T-helper 2 cell treated with Interferon-gamma antibody and Interleukin-4, amounts not matched to agents 100 ng/mL and 5 ng/mL, for 36 hours (primary cell): Measurements from ENCODE around the gene CLASP1. TPM values are rescaled to one million over a fixed set of nuclear protein-coding genes. Genes with fewer than 3 reads are reported as not detected.

Experiments used
- intact Hi-C: fragments of 100-400 bp; cut with micrococcal nuclease; formaldehyde crosslinking; loops from one replicate; pipeline ENCODE4 v1.15.1; 2023
- total RNA-seq: library from RNA; stranded (reverse); gene quantifications from 2 replicates; pipeline ENCODE4 v1.2.3, GENCODE V29; 2022

Gene CLASP1
- total RNA-seq, 1 donor from 2014 or later = 54.7 TPM

DNA sequence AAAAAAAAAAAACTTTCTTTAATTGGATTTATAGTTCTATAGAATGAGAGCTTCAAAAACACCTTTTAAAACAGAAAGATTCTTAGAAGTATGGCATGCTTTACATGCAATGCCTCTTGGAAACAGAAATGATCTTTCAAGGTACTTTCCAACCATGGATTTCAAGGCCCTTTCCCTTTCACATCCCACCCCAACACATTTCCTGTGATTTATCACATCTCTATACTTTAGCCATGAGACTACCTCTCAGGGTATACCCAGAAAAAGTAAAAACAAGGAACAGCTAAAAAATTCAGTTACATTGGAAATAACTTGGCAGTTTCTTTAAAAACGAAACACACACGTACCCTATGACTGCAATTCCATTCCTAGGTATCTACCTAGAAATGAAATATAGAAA lies 103.3 kb downstream of the CLASP1 start:
- intact Hi-C loops = no loop called here

- intact Hi-C loops = no loop called here
Observed at GRCh38 chr2:121545257-121545656, 104.0 kb downstream of the CLASP1 start.

DNA sequence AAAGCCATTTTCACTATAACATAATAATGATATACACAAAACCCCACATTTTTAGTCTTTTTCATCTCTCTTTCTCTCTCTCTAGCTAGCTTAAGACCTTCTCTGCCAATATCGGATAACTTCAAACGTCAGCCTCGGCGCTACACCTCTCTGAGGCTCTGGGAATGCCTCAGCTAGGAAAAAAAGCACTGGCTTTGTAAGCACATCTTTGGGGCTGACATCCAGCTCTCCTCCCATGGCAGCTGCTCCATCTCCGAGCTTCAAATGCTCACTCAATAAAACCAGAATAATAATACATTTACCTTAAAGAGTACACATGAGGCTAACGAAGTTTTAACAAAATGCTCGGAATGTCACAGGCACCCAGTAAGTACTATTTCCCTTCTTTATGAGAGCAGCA lies 107.8 kb downstream of the CLASP1 start:
- intact Hi-C loops = no loop called here

GRCh38 chr2:121539750-121540469 lies 109.4 kb downstream of the CLASP1 start:
- intact Hi-C loops = no loop called here

DNA sequence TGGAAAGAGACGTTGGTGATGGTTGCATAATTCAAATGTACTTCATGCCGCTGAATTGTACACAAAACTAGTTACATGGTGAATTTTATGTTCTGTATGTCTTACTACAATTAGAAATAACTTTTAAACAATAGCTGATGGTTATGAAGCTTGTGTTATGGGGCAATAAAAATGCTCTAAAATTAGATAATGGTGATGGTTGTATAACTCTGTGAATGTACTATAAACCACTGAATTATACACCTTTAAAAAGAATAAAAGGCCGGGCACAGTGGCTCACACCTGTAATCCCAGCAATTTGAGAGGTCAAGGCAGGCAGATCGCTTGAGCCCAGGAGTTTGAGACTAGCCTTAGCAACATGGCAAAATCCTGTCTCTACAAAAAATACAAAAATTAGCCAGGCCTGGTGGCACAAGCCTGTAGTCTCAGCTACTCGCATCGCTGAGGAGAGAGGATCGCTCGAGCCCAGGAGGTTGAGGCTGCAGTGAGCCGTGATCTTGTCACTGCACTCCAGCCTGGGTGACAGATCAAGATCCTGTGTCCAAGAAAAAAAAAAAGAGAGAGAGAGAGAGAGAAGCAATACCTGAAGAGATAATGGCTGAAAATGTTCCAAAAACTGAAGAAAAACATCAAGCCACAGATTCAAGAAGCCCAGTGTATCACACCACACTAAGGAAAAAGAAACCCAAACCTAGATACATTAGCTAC lies 112.3 kb downstream of the CLASP1 start:
- intact Hi-C loops = no loop called here

- intact Hi-C loops = no loop called here
Observed at GRCh38 chr2:121536347-121536746, 112.9 kb downstream of the CLASP1 start.

DNA sequence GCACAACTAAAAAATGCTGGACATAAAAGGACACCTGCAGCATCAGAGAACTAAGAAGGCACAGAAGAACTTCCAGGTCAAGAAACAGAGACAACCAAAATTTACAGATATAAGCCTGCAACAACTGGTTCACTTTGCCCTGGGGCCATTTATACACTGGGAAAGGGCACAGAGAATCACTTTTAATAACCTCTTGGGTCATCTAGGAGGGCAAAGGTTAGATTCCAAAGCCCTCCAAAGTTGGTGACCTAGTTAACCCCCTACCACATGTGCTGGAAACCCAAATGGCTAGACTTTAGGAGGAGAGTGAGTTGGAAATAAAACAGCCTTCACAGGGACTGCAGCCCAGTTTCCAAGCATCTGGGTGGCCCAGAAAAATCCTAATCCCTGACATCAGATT lies 115.3 kb downstream of the CLASP1 start:
- intact Hi-C loops = loop anchor here (5.0 kb wide), 1 partner anchor 443 kb away; no protein-coding TSS in a partner anchor

GRCh38 chr2:121532894-121533293 lies 116.4 kb downstream of the CLASP1 start:
- intact Hi-C loops = loop anchor here (5.0 kb wide), 1 partner anchor 444 kb away; no protein-coding TSS in a partner anchor

GRCh38 chr2:121532347-121532766 lies 116.9 kb downstream of the CLASP1 start:
- intact Hi-C loops = loop anchor here (5.0 kb wide), 1 partner anchor 445 kb away; no protein-coding TSS in a partner anchor

DNA sequence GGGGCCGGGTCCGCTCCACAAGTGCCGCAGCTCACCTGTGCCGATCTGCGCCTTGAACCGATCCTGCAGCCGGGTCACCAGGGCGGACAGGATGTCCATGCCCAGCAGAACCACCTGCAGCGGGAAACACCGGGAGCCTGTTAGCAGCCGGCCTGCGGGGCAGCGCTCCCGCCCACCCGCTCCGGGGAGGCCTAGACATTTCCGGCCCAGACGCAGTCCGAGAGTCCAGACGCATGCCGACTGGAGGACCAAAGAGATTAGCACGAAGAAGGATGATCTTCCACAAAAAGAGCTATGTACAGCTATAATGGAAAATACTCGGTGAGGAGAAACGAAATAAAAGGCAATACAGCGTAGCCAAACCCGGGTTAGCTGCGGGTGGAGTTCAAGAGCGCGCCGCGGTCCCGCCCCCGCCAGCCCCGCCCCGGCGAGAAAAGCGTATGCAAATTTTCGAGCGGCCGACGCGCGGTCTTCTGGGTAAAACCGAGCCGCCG lies 119.0 kb downstream of the CLASP1 start:
- intact Hi-C loops = loop anchor here (1.0 to 5.0 kb wide), 6 partner anchors 119 to 447 kb away; partner anchors contain the start of genes CLASP1 and NIFK

- intact Hi-C loops = loop anchor here (1.0 to 5.0 kb wide), 6 partner anchors 120 to 448 kb away; partner anchors contain the start of genes CLASP1 and NIFK
Observed at GRCh38 chr2:121529439-121530211, 119.6 kb downstream of the CLASP1 start.

GRCh38 chr2:121527009-121527682 lies 122.1 kb downstream of the CLASP1 start:
- intact Hi-C loops = no loop called here

- intact Hi-C loops = no loop called here
Observed at GRCh38 chr2:121524685-121525425, 124.4 kb downstream of the CLASP1 start.

DNA sequence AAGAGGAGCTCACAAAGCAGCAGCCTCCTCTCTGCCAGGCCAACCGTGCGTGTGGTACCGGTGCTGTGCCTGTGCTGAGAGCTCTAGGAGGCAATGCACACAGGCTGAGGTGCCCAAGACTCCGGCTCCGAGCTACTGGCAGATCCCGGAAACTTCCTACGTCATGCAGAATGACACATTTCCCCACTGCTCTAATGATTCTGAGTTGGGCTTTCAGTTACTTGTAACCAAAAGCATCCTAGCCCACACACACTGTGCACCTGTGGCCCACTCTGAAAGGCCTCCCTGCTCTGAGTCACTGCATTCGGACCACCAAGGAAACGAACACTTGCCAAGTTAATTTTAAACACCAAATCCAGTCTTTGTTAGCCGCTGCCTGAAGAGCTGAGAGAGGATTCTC lies 127.9 kb downstream of the CLASP1 start:
- intact Hi-C loops = no loop called here

DNA sequence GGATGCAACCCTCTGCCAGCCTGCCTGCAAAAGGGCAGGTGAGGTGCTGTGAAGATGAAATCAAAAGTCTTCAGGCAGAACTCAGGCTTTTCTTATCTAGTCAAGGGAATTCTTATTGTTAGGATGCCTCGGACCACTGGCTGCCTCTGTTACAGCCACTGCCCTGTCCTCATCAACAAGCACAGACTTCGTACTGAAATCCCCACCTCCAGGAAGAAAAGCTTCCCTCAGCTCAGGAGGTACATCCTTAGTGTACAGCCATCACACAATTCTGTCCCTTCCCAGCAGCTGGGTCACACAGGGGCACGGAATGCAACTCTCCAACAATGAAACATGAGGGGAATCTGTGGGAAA lies 128.6 kb downstream of the CLASP1 start:
- intact Hi-C loops = no loop called here

GRCh38 chr2:121519732-121520640 lies 129.3 kb downstream of the CLASP1 start:
- intact Hi-C loops = no loop called here

GRCh38 chr2:121519153-121519552 lies 130.1 kb downstream of the CLASP1 start:
- intact Hi-C loops = no loop called here

DNA sequence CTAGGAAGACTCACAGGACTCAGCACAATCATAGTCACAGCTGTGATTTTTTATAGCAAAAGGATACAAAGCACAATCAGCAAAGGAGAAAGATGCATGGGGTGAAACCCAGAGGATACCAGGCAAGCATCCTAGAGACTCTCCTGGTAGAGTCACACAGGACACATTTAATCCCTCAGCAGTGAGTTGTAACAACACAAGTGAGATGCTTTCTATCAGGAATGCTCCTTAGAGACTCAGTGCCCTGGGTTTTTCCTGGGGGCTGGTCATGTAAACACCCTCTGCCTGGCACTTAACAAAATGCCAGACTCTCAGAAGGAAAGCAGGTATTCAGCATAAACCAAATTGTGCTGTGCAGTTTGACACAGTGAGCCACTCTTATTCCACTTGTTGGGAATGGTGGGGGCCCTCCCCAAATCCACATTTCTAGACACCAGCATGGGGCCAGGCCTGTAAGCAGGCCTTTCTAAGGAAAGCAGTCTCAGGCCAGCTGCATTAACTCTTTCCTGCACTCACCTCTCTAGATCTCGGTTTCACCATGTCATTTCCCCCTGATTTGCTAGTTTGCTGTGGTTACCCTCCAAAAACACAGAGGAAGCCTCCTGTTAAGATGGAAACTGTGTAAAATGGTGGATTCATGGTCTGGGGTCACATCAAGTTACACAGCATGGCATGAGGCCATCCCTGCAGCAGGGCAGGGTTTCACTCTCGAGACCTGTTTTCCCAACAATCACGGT lies 135.5 kb downstream of the CLASP1 start:
- intact Hi-C loops = no loop called here

DNA sequence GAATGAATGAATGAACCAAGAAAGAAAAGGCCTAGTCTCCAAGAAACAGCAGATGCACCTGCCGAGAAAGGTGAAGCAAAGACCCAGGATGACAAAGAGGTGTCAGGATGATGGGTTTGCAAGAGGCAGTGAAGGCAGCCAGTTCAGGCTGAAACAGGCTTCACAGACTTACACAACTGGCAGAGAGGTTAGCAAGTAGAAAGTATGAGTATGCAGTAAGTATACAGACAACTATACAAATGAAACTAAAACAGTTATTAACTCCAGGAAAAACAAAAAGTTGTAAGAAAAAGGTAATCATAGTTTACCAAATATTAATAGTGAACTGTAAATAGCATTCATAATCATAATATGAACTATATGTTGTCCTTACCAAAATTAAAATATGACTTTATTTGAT lies 138.4 kb downstream of the CLASP1 start:
- intact Hi-C loops = no loop called here
